ENCODE measurements around the gene SH2D3A.
"Not testable (repeated sequence)": the region's sequence is repeated elsewhere in the genome, so short reads cannot be mapped to it uniquely, and the experiment has no call there.

The SH2D3A gene

GRCh38 chr19:6761053-6761676 lies 6.1 kb downstream of the SH2D3A start:
- DNase-seq, result no peak
- H3K27ac Mint-ChIP-seq, result no peak overlapping the region
- no peaks in the 10 kb centered on the region for H3K27me3 Mint-ChIP-seq
- peaks cover 12 to 18% of the 10 kb centered on the region in 2 donors for H3K4me1 Mint-ChIP-seq
- H3K4me3 Mint-ChIP-seq, result no peak overlapping the region
- peaks cover 6 to 23% of the 10 kb centered on the region in 2 donors for H3K36me3 Mint-ChIP-seq
- H3K9me3 Mint-ChIP-seq, result no peaks in the 10 kb centered on the region
- ATAC-seq (replicated peaks), result peak; percentile 39 to 56

- ATAC-seq (replicated peaks) (no peak), DNase-seq (no peak)
- H3K36me3 Mint-ChIP-seq, result peaks cover 6 to 23% of the 10 kb centered on the region in 2 donors
- no peak overlapping the region for H3K4me3 Mint-ChIP-seq
- H3K27ac Mint-ChIP-seq, result no peak overlapping the region
- no peaks in the 10 kb centered on the region for H3K9me3 Mint-ChIP-seq
- peaks cover 11 to 14% of the 10 kb centered on the region in 2 donors for H3K4me1 Mint-ChIP-seq
- no peaks in the 10 kb centered on the region for H3K27me3 Mint-ChIP-seq
These were observed 6.6 kb downstream of the SH2D3A start for GRCh38 chr19:6760606-6761005.

GRCh38 chr19:6754653-6755463 lies 12.4 kb downstream of the SH2D3A start:
- peaks cover 27 to 51% of the 10 kb centered on the region in 2 donors for H3K36me3 Mint-ChIP-seq
- DNase-seq (no peak), ATAC-seq (replicated peaks) (no peak)
- H3K27ac Mint-ChIP-seq, result no peak overlapping the region
- no peak overlapping the region for H3K4me3 Mint-ChIP-seq
- H3K9me3 Mint-ChIP-seq, result no peaks in the 10 kb centered on the region
- peaks cover 28 to 38% of the 10 kb centered on the region in 2 donors for H3K4me1 Mint-ChIP-seq
- no peaks in the 10 kb centered on the region for H3K27me3 Mint-ChIP-seq

- DNase-seq (no peak), ATAC-seq (replicated peaks) (no peak)
- H3K27ac Mint-ChIP-seq, result no peak overlapping the region
- peak overlapping the region; percentile 88 to 92 for H3K4me3 Mint-ChIP-seq
- peaks cover 34 to 58% of the 10 kb centered on the region in 2 donors for H3K36me3 Mint-ChIP-seq
- H3K27me3 Mint-ChIP-seq, result no peaks in the 10 kb centered on the region
- H3K9me3 Mint-ChIP-seq, result no peaks in the 10 kb centered on the region
- H3K4me1 Mint-ChIP-seq, result peaks cover 28 to 38% of the 10 kb centered on the region in 2 donors
These were observed 13.1 kb downstream of the SH2D3A start for GRCh38 chr19:6754136-6754535.

GRCh38 chr19:6753178-6754031 lies 13.8 kb downstream of the SH2D3A start:
- no peaks in the 10 kb centered on the region for H3K9me3 Mint-ChIP-seq
- H3K4me3 Mint-ChIP-seq, result peak overlapping the region; percentile 88 to 92
- peaks cover 30 to 57% of the 10 kb centered on the region in 2 donors for H3K36me3 Mint-ChIP-seq
- peak overlapping the region; percentile 96 for H3K27ac Mint-ChIP-seq
- peaks cover 25 to 36% of the 10 kb centered on the region in 2 donors for H3K4me1 Mint-ChIP-seq
- DNase-seq (peak; percentile 85), ATAC-seq (replicated peaks) (peak; percentile 90 to 92)
- no peaks in the 10 kb centered on the region for H3K27me3 Mint-ChIP-seq

- H3K9me3 Mint-ChIP-seq, result no peaks in the 10 kb centered on the region
- DNase-seq, result no peak
- H3K4me3 Mint-ChIP-seq, result peak overlapping the region; percentile 88 to 92
- H3K36me3 Mint-ChIP-seq, result peaks cover 29 to 54% of the 10 kb centered on the region in 2 donors
- H3K4me1 Mint-ChIP-seq, result peaks cover 22 to 28% of the 10 kb centered on the region in 2 donors
- ATAC-seq (replicated peaks), result no peak
- peak overlapping the region; percentile 96 for H3K27ac Mint-ChIP-seq
- H3K27me3 Mint-ChIP-seq, result no peaks in the 10 kb centered on the region
These were observed 14.7 kb downstream of the SH2D3A start for GRCh38 chr19:6752256-6753177.

- H3K36me3 Mint-ChIP-seq, result peaks cover 35 to 61% of the 10 kb centered on the region in 2 donors
- no peak overlapping the region for H3K4me3 Mint-ChIP-seq
- ATAC-seq (replicated peaks) (no peak), DNase-seq (no peak)
- no peak overlapping the region for H3K27ac Mint-ChIP-seq
- H3K27me3 Mint-ChIP-seq, result no peaks in the 10 kb centered on the region
- H3K4me1 Mint-ChIP-seq, result peaks cover 18 to 24% of the 10 kb centered on the region in 2 donors
- no peaks in the 10 kb centered on the region for H3K9me3 Mint-ChIP-seq
These were observed 16.0 kb downstream of the SH2D3A start for GRCh38 chr19:6751189-6751588.

GRCh38 chr19:6750062-6750461 lies 17.2 kb downstream of the SH2D3A start:
- no peaks in the 10 kb centered on the region for H3K27me3 Mint-ChIP-seq
- ATAC-seq (replicated peaks) (no peak), DNase-seq (no peak)
- H3K27ac Mint-ChIP-seq, result no peak overlapping the region
- H3K4me3 Mint-ChIP-seq, result no peak overlapping the region
- no peaks in the 10 kb centered on the region for H3K9me3 Mint-ChIP-seq
- peaks cover 18 to 24% of the 10 kb centered on the region in 2 donors for H3K4me1 Mint-ChIP-seq
- peaks cover 42 to 69% of the 10 kb centered on the region in 2 donors for H3K36me3 Mint-ChIP-seq

GRCh38 chr19:6748543-6748942 lies 18.7 kb downstream of the SH2D3A start:
- DNase-seq; H3K4me3 Mint-ChIP-seq; ATAC-seq (replicated peaks); H3K27me3 Mint-ChIP-seq; H3K9me3 Mint-ChIP-seq; H3K27ac Mint-ChIP-seq: not testable (repeated sequence)
- H3K36me3 Mint-ChIP-seq, result peaks cover 44 to 70% of the 10 kb centered on the region in 2 donors
- peaks cover 15 to 22% of the 10 kb centered on the region in 2 donors for H3K4me1 Mint-ChIP-seq

- Mint-ChIP-seq H3K4me3 (no peak overlapping the region), H3K9me3 (no peaks in the 10 kb centered on the region), H3K27me3 (no peaks in the 10 kb centered on the region), H3K36me3 (peaks cover 51 to 79% of the 10 kb centered on the region in 2 donors), H3K4me1 (peaks cover 21 to 28% of the 10 kb centered on the region in 2 donors), H3K27ac (no peak overlapping the region)
- ATAC-seq (replicated peaks), result no peak
- DNase-seq, result no peak
These were observed 21.3 kb downstream of the SH2D3A start for GRCh38 chr19:6745965-6746364.

- Mint-ChIP-seq H3K9me3 (no peaks in the 10 kb centered on the region), H3K36me3 (peaks cover 48 to 70% of the 10 kb centered on the region in 2 donors), H3K4me3 (no peak overlapping the region), H3K4me1 (peaks cover 23 to 37% of the 10 kb centered on the region in 2 donors), H3K27ac (peak overlapping the region; percentile 56), H3K27me3 (no peaks in the 10 kb centered on the region)
- ATAC-seq (replicated peaks), result no peak
- DNase-seq, result no peak
These were observed 22.6 kb downstream of the SH2D3A start for GRCh38 chr19:6744381-6745301.

GRCh38 chr19:6743714-6744380 lies 23.4 kb downstream of the SH2D3A start:
- peaks cover 27 to 43% of the 10 kb centered on the region in 2 donors for H3K4me1 Mint-ChIP-seq
- peak overlapping the region; percentile 0 for H3K27ac Mint-ChIP-seq
- no peaks in the 10 kb centered on the region for H3K27me3 Mint-ChIP-seq
- no peaks in the 10 kb centered on the region for H3K9me3 Mint-ChIP-seq
- ATAC-seq (replicated peaks), result no peak
- H3K4me3 Mint-ChIP-seq, result no peak overlapping the region
- H3K36me3 Mint-ChIP-seq, result peaks cover 43 to 65% of the 10 kb centered on the region in 2 donors
- DNase-seq, result no peak

All from stimulated activated naive B cell treated with anti-CD40 and anti-IgM and Interleukin-4, amounts not matched to agents 10 μg/mL and 1 μg/mL and 100 μg/mL, for 72 hours (primary cell).